OCI-LY7 (cell line): Measurements from ENCODE around the gene CACNB2. TPM values are rescaled to one million over a fixed set of nuclear protein-coding genes. Genes with fewer than 3 reads are reported as not detected.

Source experiments
- BruUV-seq: library from RNA; stranded (reverse); fragments of 400-500 nt; replicated peaks from 2 replicates; lab custom pipeline; 2021; lab: Mats Ljungman, UMichigan
- CTCF ChIA-PET: fragments of 300-600 bp; sonication (Branson Sonifier 250); formaldehyde crosslinking; loops from one replicate; lab custom pipeline; 2022; ENCODE audit warnings: antibody characterized with exemption; ENCODE audit not compliant: unreplicated experiment; lab: Charles Lee
- POLR2A ChIA-PET: fragments of 300-600 bp; sonication (Branson Sonifier 250); formaldehyde crosslinking; loops from one replicate; lab custom pipeline; 2022; ENCODE audit warnings: antibody characterized with exemption; lab: Charles Lee
- DNase-seq: peaks from one replicate; pipeline ENCODE4 v3.0.0-alpha.2; 2015; ENCODE audit warnings: low spot score
- H2AFZ ChIP-seq: fragments of 200-600 bp; sonication (generic), shearing (Covaris generic); 2 replicates; pipeline ENCODE4 v1.6.1; 2014; ENCODE audit warnings: mild to moderate bottlenecking, antibody characterized with exemption, low read length, moderate library complexity
- H3K27ac ChIP-seq: fragments of 200-600 bp; sonication (generic); 2 replicates; pipeline ENCODE4 v1.5.1; 2014; ENCODE audit warnings: mixed run types, low read depth, mild to moderate bottlenecking, moderate library complexity, low read length, inconsistent platforms; ENCODE audit not compliant: poor library complexity, severe bottlenecking
- H3K36me3 ChIP-seq: fragments of 200-600 bp; sonication (generic); 2 replicates; pipeline ENCODE4 v1.6.1; 2014; ENCODE audit warnings: mild to moderate bottlenecking, antibody characterized with exemption, low read length, moderate library complexity, mixed read lengths; ENCODE audit not compliant: insufficient read depth
- H3K4me1 ChIP-seq: fragments of 200-600 bp; sonication (generic); 2 replicates; pipeline ENCODE4 v1.5.1; 2014; ENCODE audit warnings: mild to moderate bottlenecking, low read length; ENCODE audit not compliant: insufficient read depth, poor library complexity, severe bottlenecking
- H3K4me2 ChIP-seq: fragments of 200-600 bp; sonication (generic); 2 replicates; pipeline ENCODE4 v1.6.1; 2014; ENCODE audit warnings: mild to moderate bottlenecking, low read length
- H3K4me3 ChIP-seq: fragments of 200-600 bp; sonication (generic); 2 replicates; pipeline ENCODE4 v1.5.1; 2014; ENCODE audit warnings: mild to moderate bottlenecking, low read depth, low read length; ENCODE audit not compliant: poor library complexity, severe bottlenecking
- H3K79me2 ChIP-seq: fragments of 200-600 bp; sonication (generic); 2 replicates; pipeline ENCODE4 v1.6.1; 2016; ENCODE audit warnings: low read depth, mild to moderate bottlenecking, low read length, moderate library complexity, mixed read lengths; ENCODE audit not compliant: insufficient read depth
- H3K9me2 ChIP-seq: fragments of 200-600 bp; sonication (generic); 2 replicates; pipeline ENCODE4 v1.6.1; 2016; ENCODE audit warnings: mild to moderate bottlenecking, low read length, mixed read lengths; ENCODE audit not compliant: insufficient read depth
- H3K9me3 ChIP-seq: fragments of 200-600 bp; sonication (generic); 2 replicates; pipeline ENCODE4 v1.6.1; 2014; ENCODE audit warnings: mild to moderate bottlenecking, mixed run types, low read length, mixed read lengths
- H4K20me1 ChIP-seq: fragments of 200-600 bp; sonication (generic); 2 replicates; pipeline ENCODE4 v1.6.1; 2014; ENCODE audit warnings: mild to moderate bottlenecking, antibody characterized with exemption, low read length, moderate library complexity, mixed read lengths; ENCODE audit not compliant: insufficient read depth
- CTCF ChIP-seq: fragments of 200-600 bp; sonication (generic); conservative IDR thresholded peaks from 2 replicates; pipeline ENCODE4 v1.5.1; 2014; ENCODE audit warnings: mild to moderate bottlenecking, antibody characterized with exemption, low read length, moderate library complexity, mixed read lengths
- EZH2phosphoT487 ChIP-seq: fragments of 200-600 bp; sonication (generic); IDR thresholded peaks from 2 replicates; pipeline ENCODE4 v1.6.1; 2018; ENCODE audit warnings: low read depth, borderline replicate concordance, mild to moderate bottlenecking, mixed run types, antibody characterized with exemption, low read length, moderate library complexity, mixed read lengths
- intact Hi-C: fragments of 100-400 bp; cut with micrococcal nuclease; formaldehyde crosslinking; loops from one replicate; pipeline ENCODE4 v1.10.0; 2022; ENCODE audit not compliant: unreplicated experiment
- total RNA-seq, 2 experiments: library from RNA; depleted of rRNA in 1 of 2; stranded (reverse); fragments of >200 nt in 1 of 2; shearing (Covaris generic) in 1 of 2; gene quantifications; 2 replicates each; pipeline ENCODE4 v1.2.3, GENCODE V29; 2014 to 2022

CACNB2 gene
- total RNA-seq, 2 experiments from 2014 or later: not detected

DNA sequence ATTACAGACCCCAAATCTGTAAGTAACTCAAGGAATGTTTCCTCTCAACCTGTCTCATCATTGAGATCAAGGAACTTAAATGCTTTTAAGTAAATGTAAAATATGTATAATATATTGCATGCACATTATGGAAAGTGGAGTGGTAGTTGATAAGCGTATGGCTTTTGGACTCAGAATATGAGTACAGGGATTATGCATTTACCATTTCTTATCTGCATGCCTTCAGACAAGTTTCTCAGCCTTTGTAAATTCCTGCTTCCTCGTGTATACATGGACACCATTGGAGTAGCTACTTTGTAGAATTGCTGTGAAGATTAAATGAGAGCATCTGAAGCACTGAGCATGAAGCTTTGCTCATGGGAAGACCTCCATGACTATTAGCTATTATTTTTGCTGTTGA is 70.5 kb downstream of the CACNB2 start:
- Histone ChIP-seq H3K36me3 (no peaks in the 10 kb centered on the region), H3K4me2 (no peak overlapping the region), H3K4me3 (no peak overlapping the region), H3K4me1 (no peaks in the 10 kb centered on the region), H3K9me3 (no peaks in the 10 kb centered on the region), H2AFZ (no peak overlapping the region), H4K20me1 (no peaks in the 10 kb centered on the region), H3K9me2 (no peaks in the 10 kb centered on the region), H3K27ac (no peak overlapping the region), H3K79me2 (no peaks in the 10 kb centered on the region)
- TF ChIP-seq EZH2phosphoT487 (no peak), CTCF (no peak)
- no peak for DNase-seq
- no TSS peak for BruUV-seq
- intact Hi-C loops: loop anchor here (10.0 kb wide), 2 partner anchors 366 to 466 kb away; no protein-coding TSS in a partner anchor
- POLR2A ChIA-PET: interaction anchor here (1.0 kb wide), 1 partner anchor 14 kb away, joined by 3 read pairs; no protein-coding TSS in a partner anchor
- CTCF ChIA-PET: no interaction called here

DNA sequence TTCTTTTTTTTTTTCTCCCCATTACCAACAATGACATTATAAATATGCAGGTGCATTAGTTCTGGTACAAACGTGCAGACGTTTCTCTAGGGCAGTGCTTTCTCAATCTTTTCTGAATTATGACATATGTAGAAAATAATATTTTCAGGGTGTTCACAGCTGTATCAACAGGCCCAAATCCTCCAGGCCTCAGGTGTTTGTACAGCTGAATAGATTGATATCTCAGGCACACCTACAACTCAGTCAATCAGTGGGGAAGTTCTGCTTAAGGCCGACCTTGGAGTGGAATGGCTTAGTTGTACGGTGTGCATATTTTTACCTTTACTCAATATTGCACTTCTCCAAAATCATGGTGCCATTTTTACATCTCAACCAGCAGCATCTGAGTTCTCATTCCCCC is 71.6 kb downstream of the CACNB2 start:
- H3K4me3 ChIP-seq: no peak overlapping the region
- no peak for DNase-seq
- H4K20me1 ChIP-seq: no peaks in the 10 kb centered on the region
- H3K4me1 ChIP-seq: no peaks in the 10 kb centered on the region
- TF ChIP-seq CTCF (no peak), EZH2phosphoT487 (no peak)
- H3K9me3 ChIP-seq: no peaks in the 10 kb centered on the region
- no peaks in the 10 kb centered on the region for H3K9me2 ChIP-seq
- H2AFZ ChIP-seq: no peak overlapping the region
- H3K79me2 ChIP-seq: no peaks in the 10 kb centered on the region
- H3K36me3 ChIP-seq: no peaks in the 10 kb centered on the region
- intact Hi-C loops: loop anchor here (10.0 kb wide), 2 partner anchors 367 to 467 kb away; no protein-coding TSS in a partner anchor
- BruUV-seq: no TSS peak
- H3K27ac ChIP-seq: no peak overlapping the region
- POLR2A ChIA-PET: no interaction called here
- CTCF ChIA-PET: no interaction called here
- H3K4me2 ChIP-seq: no peak overlapping the region

DNA sequence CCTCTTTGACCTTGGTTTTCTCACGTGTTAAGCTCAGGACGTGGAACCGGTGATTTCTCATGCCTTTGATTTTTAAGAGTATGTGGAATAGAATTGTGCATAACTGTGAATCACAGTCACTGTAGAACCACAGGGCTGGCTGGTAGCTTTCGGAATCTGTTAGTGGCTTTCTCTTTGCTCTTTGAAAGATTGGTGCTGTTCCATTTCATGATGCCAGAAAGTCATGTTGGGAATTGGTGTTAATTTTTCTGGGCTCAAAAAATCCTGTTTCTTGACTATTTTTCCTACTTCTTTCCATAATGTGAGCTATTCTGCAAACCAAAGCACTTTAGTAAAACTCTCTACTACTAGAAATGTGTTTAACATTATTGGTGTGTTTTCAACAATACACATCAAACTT is 73.0 kb downstream of the CACNB2 start:
- no TSS peak for BruUV-seq
- no peak overlapping the region for H3K27ac ChIP-seq
- TF ChIP-seq CTCF (no peak), EZH2phosphoT487 (no peak)
- no peaks in the 10 kb centered on the region for H4K20me1 ChIP-seq
- H3K4me3 ChIP-seq: no peak overlapping the region
- no peaks in the 10 kb centered on the region for H3K9me2 ChIP-seq
- H3K36me3 ChIP-seq: no peaks in the 10 kb centered on the region
- POLR2A ChIA-PET: no interaction called here
- CTCF ChIA-PET: no interaction called here
- no peak overlapping the region for H3K4me2 ChIP-seq
- no peaks in the 10 kb centered on the region for H3K79me2 ChIP-seq
- intact Hi-C loops: loop anchor here (10.0 kb wide), 2 partner anchors 368 to 468 kb away; no protein-coding TSS in a partner anchor
- no peaks in the 10 kb centered on the region for H3K4me1 ChIP-seq
- no peak for DNase-seq
- H2AFZ ChIP-seq: no peak overlapping the region
- H3K9me3 ChIP-seq: no peaks in the 10 kb centered on the region
